Cardiac muscle cell (in vitro differentiated cells and primary cell): ENCODE measurements around the gene PXMP2. TPM values are rescaled to one million over a fixed set of nuclear protein-coding genes. Genes with fewer than 3 reads are reported as not detected.

Source experiments
- DNase-seq, 2 donors: peaks; one replicate each; pipeline versions ENCODE4 v3.0.0 to v3.0.0-alpha.2; 2010 to 2017; ENCODE audit warnings: low read depth in 1 of 2, low spot score in 1 of 2
- H3K27ac ChIP-seq: fragments of 200-600 bp; sonication (generic); 2 replicates; pipeline ENCODE4 v1.5.1; 2016
- H3K27me3 ChIP-seq: fragments of 200-600 bp; sonication (generic); 2 replicates; pipeline ENCODE4 v1.6.0; 2016; ENCODE audit warnings: control low read depth
- H3K36me3 ChIP-seq: fragments of 200-600 bp; sonication (generic); 2 replicates; pipeline ENCODE4 v1.5.1; 2016; ENCODE audit warnings: control low read depth
- H3K4me1 ChIP-seq: fragments of 200-600 bp; sonication (generic); 2 replicates; pipeline ENCODE4 v1.8.1; 2017; ENCODE audit warnings: low read depth, mild to moderate bottlenecking, mixed run types
- H3K4me3 ChIP-seq: fragments of 200-600 bp; sonication (generic); 2 replicates; pipeline ENCODE4 v1.5.1; 2016; ENCODE audit warnings: mild to moderate bottlenecking
- H3K9me3 ChIP-seq: fragments of 200-600 bp; sonication (generic); 2 replicates; pipeline ENCODE4 v1.5.1; 2017; ENCODE audit warnings: low read depth, mild to moderate bottlenecking, control low read depth
- CTCF ChIP-seq: IDR thresholded peaks from 2 replicates; pipeline ENCODE4 v1.5.1; 2012; ENCODE audit warnings: low read depth, mild to moderate bottlenecking, low read length
- polyA plus RNA-seq: library from polyadenylated mRNA; unstranded; fragments of >200 nt; fragmentation: Nextera tagmentation; extraction: Ambion mirVana; gene quantifications from 2 replicates; pipeline ENCODE4 v1.2.1, GENCODE V29; 2016
- total RNA-seq: library from RNA; depleted of rRNA; stranded (reverse); fragments of >200 nt; gene quantifications from 2 replicates; pipeline ENCODE4 v1.2.3, GENCODE V29; 2016

The PXMP2 gene
- total and polyA plus RNA-seq, 2 experiments from 2014 or later: 41.6 to 111 TPM

DNA sequence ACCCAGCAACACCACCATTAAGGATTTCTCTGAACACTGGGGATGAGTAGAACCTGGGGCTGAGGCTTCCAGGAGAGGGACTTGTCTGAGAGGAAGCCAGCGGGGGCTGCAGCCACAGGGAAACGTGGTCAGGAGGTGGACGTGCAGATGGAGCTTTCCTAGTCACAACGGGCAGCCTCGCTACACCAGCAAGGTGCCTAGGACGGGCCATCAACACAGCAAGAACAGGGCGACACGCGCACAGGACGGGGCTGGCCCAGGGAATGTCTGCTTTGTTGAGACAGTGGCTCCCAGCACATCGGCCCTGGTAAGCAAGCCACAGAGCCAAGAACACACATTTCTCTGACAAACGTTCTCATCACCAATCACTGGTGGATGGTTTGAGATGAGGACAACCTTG is 49.0 kb downstream of the PXMP2 start:
- H3K4me3 ChIP-seq: no peak overlapping the region
- no peaks in the 10 kb centered on the region for H3K27me3 ChIP-seq
- no peaks in the 10 kb centered on the region for H3K9me3 ChIP-seq
- no peak for DNase-seq
- peaks cover 6% of the 10 kb centered on the region for H3K4me1 ChIP-seq
- no peak overlapping the region for H3K27ac ChIP-seq
- no peak for TF ChIP-seq CTCF
- peaks cover 71% of the 10 kb centered on the region for H3K36me3 ChIP-seq

- DNase-seq: no peak
- no peak for TF ChIP-seq CTCF
- Histone ChIP-seq H3K4me3 (no peak overlapping the region), H3K9me3 (no peaks in the 10 kb centered on the region), H3K27ac (no peak overlapping the region), H3K4me1 (peaks cover 6% of the 10 kb centered on the region), H3K36me3 (peaks cover 69% of the 10 kb centered on the region), H3K27me3 (no peaks in the 10 kb centered on the region)
These were observed 49.5 kb downstream of the PXMP2 start for GRCh38 chr12:132736913-132737312.

DNA sequence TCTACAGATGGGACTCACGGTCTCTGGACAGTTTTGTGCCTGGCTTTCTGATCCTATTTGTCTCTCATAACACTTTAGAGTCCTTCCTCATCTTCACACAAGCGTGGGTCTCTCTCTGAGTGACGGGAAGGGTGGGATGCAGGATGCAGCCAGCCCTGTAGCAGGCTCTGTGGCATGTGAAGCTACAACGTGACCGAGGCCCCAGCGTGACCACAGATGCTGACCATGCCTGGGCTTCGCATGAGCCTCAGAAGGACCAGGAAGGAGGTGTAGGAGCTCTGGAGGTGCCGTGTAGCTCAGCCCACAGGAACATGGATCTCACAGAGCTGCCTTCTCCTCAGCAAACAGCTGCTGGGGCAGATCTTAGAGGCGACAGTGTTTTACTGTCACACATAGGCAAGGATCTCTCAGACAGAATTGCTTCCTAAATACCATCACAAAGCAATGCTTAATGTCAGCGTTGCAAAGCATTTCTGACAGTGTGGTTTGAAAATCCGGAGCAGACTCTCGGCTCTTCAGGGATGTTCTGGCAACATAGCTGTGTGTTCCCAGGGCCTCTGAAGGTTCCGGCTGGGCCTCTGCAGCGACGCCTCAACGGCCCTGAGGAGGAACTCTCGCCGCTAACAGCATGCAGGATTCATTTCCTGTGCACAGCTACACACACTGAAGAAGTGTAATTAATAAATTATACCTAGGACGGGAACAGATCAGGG is 52.4 kb downstream of the PXMP2 start:
- Histone ChIP-seq H3K27me3 (no peaks in the 10 kb centered on the region), H3K27ac (peak overlapping the region; percentile 79), H3K4me3 (no peak overlapping the region), H3K36me3 (peaks cover 66% of the 10 kb centered on the region), H3K4me1 (peaks cover 6% of the 10 kb centered on the region), H3K9me3 (no peaks in the 10 kb centered on the region)
- TF ChIP-seq CTCF: no peak
- DNase-seq: no peak

DNA sequence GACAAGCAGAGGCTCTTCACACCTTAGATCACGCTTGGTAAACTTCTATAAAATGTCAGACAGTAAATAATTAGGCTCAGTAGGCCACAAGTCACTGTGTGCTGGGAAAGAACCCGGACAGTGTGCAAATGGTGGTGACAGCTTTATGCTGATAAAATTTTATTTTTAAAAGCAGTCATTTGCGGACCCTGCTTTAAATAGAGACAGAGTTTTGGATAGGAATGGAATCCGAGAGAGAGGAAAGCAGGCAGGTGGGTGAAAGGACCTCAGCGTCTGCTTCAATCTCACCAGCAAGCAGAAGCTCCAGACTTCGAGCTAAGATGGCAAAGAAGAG is 52.9 kb downstream of the PXMP2 start:
- Histone ChIP-seq H3K9me3 (no peaks in the 10 kb centered on the region), H3K4me3 (no peak overlapping the region), H3K4me1 (peaks cover 6% of the 10 kb centered on the region), H3K27ac (peak overlapping the region; percentile 79), H3K36me3 (peaks cover 66% of the 10 kb centered on the region), H3K27me3 (no peaks in the 10 kb centered on the region)
- no peak for TF ChIP-seq CTCF
- no peak for DNase-seq

DNA sequence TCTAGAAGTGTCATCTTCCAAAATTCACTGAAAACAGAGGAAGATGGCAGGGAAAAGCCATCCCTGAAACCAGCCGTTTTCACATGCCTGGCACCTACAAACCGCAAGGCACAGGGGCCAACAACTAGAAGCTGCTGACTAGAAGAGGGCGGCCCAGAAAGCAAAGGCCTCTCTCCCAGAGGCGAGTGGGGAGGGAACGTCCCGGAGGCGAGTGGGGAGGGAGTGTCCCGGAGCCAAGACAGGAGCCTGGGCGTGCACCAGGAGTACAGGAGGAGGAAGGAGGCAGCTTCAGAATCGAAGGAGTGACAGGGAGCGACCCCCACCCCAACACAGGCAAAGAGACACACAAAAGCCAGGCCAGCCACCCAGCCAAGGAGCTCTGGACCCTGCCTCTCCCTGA is 53.3 kb downstream of the PXMP2 start:
- Histone ChIP-seq H3K4me3 (no peak overlapping the region), H3K27ac (peak overlapping the region; percentile 79), H3K36me3 (peaks cover 65% of the 10 kb centered on the region), H3K9me3 (no peaks in the 10 kb centered on the region), H3K4me1 (peaks cover 6% of the 10 kb centered on the region), H3K27me3 (no peaks in the 10 kb centered on the region)
- no peak for TF ChIP-seq CTCF
- no peak for DNase-seq
